Measurements from ENCODE around the gene PATJ. TPM values are rescaled to one million over a fixed set of nuclear protein-coding genes. Genes with fewer than 3 reads are reported as not detected.

Gene PATJ
- total RNA-seq, 1 experiment from 2014 or later: 47.3 TPM

DNA sequence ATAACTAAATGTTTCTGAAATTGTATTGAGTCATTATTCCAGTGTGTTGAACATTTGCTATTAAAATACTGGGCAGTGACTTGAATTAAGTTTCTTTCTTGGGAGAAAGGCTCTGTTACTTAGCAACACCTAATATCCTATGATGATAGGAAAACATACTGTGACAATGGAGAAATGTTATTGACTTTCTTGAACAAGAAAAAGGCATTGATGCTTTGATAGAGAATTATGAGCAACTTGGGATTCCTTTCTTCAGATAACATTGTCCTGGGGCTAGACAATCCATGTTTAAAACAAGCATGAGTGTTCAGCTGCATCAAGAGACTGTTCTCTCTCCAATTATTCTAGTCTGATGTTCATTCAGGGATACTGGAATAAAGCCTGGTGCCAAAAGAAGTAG, 236.5 kb downstream of the PATJ start:
- Histone ChIP-seq H3K14ac (ENCODE audit: insufficient read depth, low read length) (no peak overlapping the region), H2BK5ac (ENCODE audit: insufficient read length, low read length) (no peak overlapping the region), H3K9ac (ENCODE audit: extremely low read depth, insufficient read length, low read length) (no peak overlapping the region), H4K91ac (ENCODE audit: insufficient read length, low read depth, low read length) (no peak overlapping the region), H3K27ac (ENCODE audit: insufficient read length, low read depth, low read length) (no peak overlapping the region), H3K9me3 (ENCODE audit: control insufficient read depth, low read depth, low read length) (no peaks in the 10 kb centered on the region), H3K23ac (ENCODE audit: insufficient read length, low read depth, low read length) (no peak overlapping the region), H2BK15ac (ENCODE audit: low read depth, low read length) (no peak overlapping the region), H3K79me1 (ENCODE audit: insufficient read depth, low read depth, low read length, poor library complexity, severe bottlenecking) (no peaks in the 10 kb centered on the region), H3K23me2 (ENCODE audit: insufficient read length, low read depth, low read length, poor library complexity, severe bottlenecking) (no peaks in the 10 kb centered on the region), H4K5ac (ENCODE audit: insufficient read length, low read depth, low read length) (no peak overlapping the region), H4K20me1 (ENCODE audit: control insufficient read depth, insufficient read depth, insufficient read length) (no peaks in the 10 kb centered on the region), H3T11ph (ENCODE audit: low read length) (peak overlapping the region; percentile 61), H2BK120ac (ENCODE audit: low read depth, low read length, poor library complexity, severe bottlenecking) (no peak overlapping the region), H2BK20ac (ENCODE audit: low read depth, low read length, poor library complexity, severe bottlenecking) (no peak overlapping the region), H2BK12ac (ENCODE audit: insufficient read length, low read depth, low read length) (no peak overlapping the region), H2AFZ (ENCODE audit: low read length) (no peak overlapping the region), H3K18ac (ENCODE audit: insufficient read length, low read depth, low read length) (no peak overlapping the region), H3K4ac (ENCODE audit: low read depth, low read length) (no peak overlapping the region), H3K27me3 (ENCODE audit: insufficient read depth, low read length) (no peaks in the 10 kb centered on the region), H3K4me2 (ENCODE audit: insufficient read depth, insufficient read length, low read length) (no peak overlapping the region), H3K79me2 (ENCODE audit: insufficient read depth, low read length) (no peaks in the 10 kb centered on the region), H3K4me1 (ENCODE audit: insufficient read depth, low read length) (no peaks in the 10 kb centered on the region; the same call in 1 of the 2 replicates), H3K56ac (ENCODE audit: insufficient read length, low read depth, low read length) (no peak overlapping the region), H4K8ac (replicated peaks; ENCODE audit: insufficient read length, low read depth, low read length) (no peak overlapping the region), H2AK5ac (ENCODE audit: insufficient read length, low read length) (no peak overlapping the region)
- no peaks in the 10 kb centered on the region for H3K9me3 Mint-ChIP-seq
- peaks cover 0 to 2% (median 0%) of the 10 kb centered on the region in 3 experiments; a peak in 1 of 7 replicates for H3K36me3 Mint-ChIP-seq (ENCODE audit: insufficient read depth in 1 of 3, low read depth in 3 of 3)
- H3K4me3 Mint-ChIP-seq: no peak overlapping the region
- H3K27ac Mint-ChIP-seq: no peak overlapping the region
- H3K4me1 Mint-ChIP-seq: peaks cover 28 to 33% of the 10 kb centered on the region in 2 experiments
- TF ChIP-seq, protein P1, sequence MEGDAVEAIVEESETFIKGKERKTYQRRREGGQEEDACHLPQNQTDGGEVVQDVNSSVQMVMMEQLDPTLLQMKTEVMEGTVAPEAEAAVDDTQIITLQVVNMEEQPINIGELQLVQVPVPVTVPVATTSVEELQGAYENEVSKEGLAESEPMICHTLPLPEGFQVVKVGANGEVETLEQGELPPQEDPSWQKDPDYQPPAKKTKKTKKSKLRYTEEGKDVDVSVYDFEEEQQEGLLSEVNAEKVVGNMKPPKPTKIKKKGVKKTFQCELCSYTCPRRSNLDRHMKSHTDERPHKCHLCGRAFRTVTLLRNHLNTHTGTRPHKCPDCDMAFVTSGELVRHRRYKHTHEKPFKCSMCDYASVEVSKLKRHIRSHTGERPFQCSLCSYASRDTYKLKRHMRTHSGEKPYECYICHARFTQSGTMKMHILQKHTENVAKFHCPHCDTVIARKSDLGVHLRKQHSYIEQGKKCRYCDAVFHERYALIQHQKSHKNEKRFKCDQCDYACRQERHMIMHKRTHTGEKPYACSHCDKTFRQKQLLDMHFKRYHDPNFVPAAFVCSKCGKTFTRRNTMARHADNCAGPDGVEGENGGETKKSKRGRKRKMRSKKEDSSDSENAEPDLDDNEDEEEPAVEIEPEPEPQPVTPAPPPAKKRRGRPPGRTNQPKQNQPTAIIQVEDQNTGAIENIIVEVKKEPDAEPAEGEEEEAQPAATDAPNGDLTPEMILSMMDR (conservative IDR thresholded peaks at IDR 0.05): no peak
- no peak for DNase-seq
- no peaks in the 10 kb centered on the region for H3K27me3 Mint-ChIP-seq (ENCODE audit: low read depth)

Measured in H9 (cell line).